ENCODE data around the gene HOPX. TPM values are rescaled to one million over a fixed set of nuclear protein-coding genes. Genes with fewer than 3 reads are reported as not detected.

The HOPX gene
- total and polyA plus RNA-seq, 4 donors = 137 to 353 (median 325) TPM

GRCh38 chr4:56651056-56651350, 30.1 kb downstream of the HOPX start:
- H3K27me3 ChIP-seq (ENCODE audit: control insufficient read depth, insufficient read depth, low read length) = no peaks in the 10 kb centered on the region
- H3K4me1 ChIP-seq (ENCODE audit: control insufficient read depth, insufficient read depth, low read length) = peaks cover 25% of the 10 kb centered on the region
- no CpG with 5 or more reads among the region's 1 CpG for WGBS (ENCODE audit: insufficient coverage)
- DNase-seq (ENCODE audit: low read depth in 4 of 6, low spot score in 6 of 6) = no peak
- H3K36me3 ChIP-seq (ENCODE audit: control insufficient read depth, insufficient read depth, low read length) = peaks cover 12% of the 10 kb centered on the region
- no peak overlapping the region for H3K4me3 ChIP-seq (ENCODE audit: low read depth, low read length)
- no peak overlapping the region for H3K27ac ChIP-seq (ENCODE audit: low read depth, low read length)
- H3K9me3 ChIP-seq (ENCODE audit: control insufficient read depth, insufficient read depth, low read length) = peaks cover 3% of the 10 kb centered on the region

DNA sequence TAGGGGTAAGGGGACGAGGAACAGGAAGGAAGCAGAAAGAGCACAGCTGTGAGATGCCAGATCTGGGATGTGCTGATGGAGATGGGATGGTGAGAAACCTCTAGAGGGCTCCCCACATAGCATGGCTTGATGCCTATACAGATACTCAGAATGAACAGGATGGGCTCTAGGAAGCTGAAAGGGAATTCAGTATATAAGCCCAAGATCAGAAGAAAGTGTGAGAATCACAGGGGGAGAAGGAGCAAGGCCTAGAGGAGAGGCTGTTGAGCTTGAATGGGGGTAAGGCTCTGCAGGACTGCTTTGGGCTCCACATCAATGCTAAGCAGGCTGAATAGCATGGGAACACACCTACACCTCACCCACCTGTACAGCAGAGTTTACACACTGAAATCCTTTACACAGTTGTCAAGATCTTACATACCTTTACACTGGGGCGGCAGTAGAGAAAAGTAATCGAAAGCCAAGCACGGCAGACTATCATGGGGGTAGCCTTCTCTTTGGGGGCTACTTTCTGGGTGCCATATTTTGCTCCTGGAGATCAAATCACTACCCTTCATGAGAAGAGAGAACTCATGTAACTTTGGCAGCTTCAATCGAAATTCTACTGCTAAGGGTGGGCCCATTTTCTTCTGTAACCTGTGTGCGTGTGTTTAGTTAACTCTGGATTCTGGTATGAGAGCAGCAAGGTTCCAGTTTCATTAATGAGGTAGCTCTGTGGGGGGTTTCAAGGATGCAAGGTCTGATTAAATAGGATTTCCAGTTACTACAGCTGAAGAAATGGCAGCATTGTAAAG, 30.6 kb downstream of the HOPX start:
- H3K27ac ChIP-seq (ENCODE audit: low read depth, low read length) = no peak overlapping the region
- no peak overlapping the region for H3K4me3 ChIP-seq (ENCODE audit: low read depth, low read length)
- no peaks in the 10 kb centered on the region for H3K27me3 ChIP-seq (ENCODE audit: control insufficient read depth, insufficient read depth, low read length)
- no CpG with 5 or more reads among the region's 6 CpGs for WGBS (ENCODE audit: insufficient coverage)
- peaks cover 24% of the 10 kb centered on the region for H3K4me1 ChIP-seq (ENCODE audit: control insufficient read depth, insufficient read depth, low read length)
- DNase-seq (ENCODE audit: low read depth in 4 of 6, low spot score in 6 of 6) = peak in 1 of 6 donors; percentile 69
- H3K9me3 ChIP-seq (ENCODE audit: control insufficient read depth, insufficient read depth, low read length) = peaks cover 3% of the 10 kb centered on the region
- H3K36me3 ChIP-seq (ENCODE audit: control insufficient read depth, insufficient read depth, low read length) = peaks cover 9% of the 10 kb centered on the region

DNA sequence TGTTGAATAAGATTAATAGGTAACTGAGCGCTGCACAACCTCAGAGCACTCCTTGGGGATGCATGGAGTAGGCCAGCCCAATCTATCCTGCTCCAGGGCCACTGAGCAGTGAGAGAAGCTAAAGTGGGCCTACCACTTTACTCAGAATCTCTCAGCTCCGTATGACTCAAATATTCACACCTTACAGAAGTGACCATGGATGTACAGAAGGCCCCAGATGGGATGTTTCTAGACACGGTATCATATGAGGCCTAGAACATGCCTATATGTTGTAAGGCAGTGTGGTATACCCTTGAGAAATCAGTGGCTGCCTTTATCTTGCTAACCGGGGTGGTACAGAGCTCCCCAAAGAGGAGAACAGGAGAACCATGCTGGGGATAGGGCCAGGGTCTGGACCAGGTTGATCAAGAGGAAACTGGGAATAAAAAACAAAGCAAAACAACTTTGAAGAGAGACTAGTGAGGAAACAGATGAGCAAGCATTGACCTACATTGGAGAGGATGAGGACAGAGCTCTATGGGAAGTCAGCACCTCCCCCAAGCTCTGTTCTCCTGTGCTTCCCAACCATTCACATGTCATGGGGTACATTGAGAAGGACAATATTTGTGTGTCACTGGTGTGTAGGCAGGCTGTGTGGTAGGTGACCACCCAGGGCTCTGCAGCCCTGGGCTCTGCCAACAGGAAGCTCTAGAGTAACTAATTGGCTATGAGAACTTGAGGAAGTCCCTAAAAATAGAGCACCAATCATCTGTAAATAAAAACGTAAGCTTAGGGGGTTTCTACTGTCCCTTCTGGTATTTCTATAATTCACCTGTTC, 31.4 kb downstream of the HOPX start:
- H3K36me3 ChIP-seq (ENCODE audit: control insufficient read depth, insufficient read depth, low read length) = peaks cover 8% of the 10 kb centered on the region
- H3K4me1 ChIP-seq (ENCODE audit: control insufficient read depth, insufficient read depth, low read length) = peaks cover 18% of the 10 kb centered on the region
- no peaks in the 10 kb centered on the region for H3K27me3 ChIP-seq (ENCODE audit: control insufficient read depth, insufficient read depth, low read length)
- WGBS (ENCODE audit: insufficient coverage) = 82% methylated on average over 1 of the region's 5 CpGs
- DNase-seq (ENCODE audit: low read depth in 4 of 6, low spot score in 6 of 6) = no peak
- H3K27ac ChIP-seq (ENCODE audit: low read depth, low read length) = no peak overlapping the region
- peaks cover 3% of the 10 kb centered on the region for H3K9me3 ChIP-seq (ENCODE audit: control insufficient read depth, insufficient read depth, low read length)
- H3K4me3 ChIP-seq (ENCODE audit: low read depth, low read length) = no peak overlapping the region

DNA sequence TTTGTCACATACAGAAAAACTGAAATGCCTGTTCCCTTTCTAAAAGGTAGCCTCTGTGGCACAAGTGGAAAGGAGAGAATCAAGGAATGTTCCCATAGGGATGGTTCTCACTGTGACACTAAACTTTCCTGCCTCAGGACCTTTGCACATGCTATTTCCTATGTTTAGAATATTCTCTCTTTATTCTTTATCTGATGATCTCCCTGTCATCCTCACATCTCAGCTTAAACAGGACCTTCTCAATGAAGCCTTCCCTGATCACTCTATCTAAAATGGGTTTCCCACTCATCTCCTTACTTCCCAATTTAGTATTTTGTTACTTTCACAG, 32.3 kb downstream of the HOPX start:
- peaks cover 3% of the 10 kb centered on the region for H3K9me3 ChIP-seq (ENCODE audit: control insufficient read depth, insufficient read depth, low read length)
- peaks cover 13% of the 10 kb centered on the region for H3K4me1 ChIP-seq (ENCODE audit: control insufficient read depth, insufficient read depth, low read length)
- peaks cover 8% of the 10 kb centered on the region for H3K36me3 ChIP-seq (ENCODE audit: control insufficient read depth, insufficient read depth, low read length)
- H3K4me3 ChIP-seq (ENCODE audit: low read depth, low read length) = no peak overlapping the region
- no peak for DNase-seq (ENCODE audit: low read depth in 4 of 6, low spot score in 6 of 6)
- H3K27me3 ChIP-seq (ENCODE audit: control insufficient read depth, insufficient read depth, low read length) = no peaks in the 10 kb centered on the region
- no peak overlapping the region for H3K27ac ChIP-seq (ENCODE audit: low read depth, low read length)

DNA sequence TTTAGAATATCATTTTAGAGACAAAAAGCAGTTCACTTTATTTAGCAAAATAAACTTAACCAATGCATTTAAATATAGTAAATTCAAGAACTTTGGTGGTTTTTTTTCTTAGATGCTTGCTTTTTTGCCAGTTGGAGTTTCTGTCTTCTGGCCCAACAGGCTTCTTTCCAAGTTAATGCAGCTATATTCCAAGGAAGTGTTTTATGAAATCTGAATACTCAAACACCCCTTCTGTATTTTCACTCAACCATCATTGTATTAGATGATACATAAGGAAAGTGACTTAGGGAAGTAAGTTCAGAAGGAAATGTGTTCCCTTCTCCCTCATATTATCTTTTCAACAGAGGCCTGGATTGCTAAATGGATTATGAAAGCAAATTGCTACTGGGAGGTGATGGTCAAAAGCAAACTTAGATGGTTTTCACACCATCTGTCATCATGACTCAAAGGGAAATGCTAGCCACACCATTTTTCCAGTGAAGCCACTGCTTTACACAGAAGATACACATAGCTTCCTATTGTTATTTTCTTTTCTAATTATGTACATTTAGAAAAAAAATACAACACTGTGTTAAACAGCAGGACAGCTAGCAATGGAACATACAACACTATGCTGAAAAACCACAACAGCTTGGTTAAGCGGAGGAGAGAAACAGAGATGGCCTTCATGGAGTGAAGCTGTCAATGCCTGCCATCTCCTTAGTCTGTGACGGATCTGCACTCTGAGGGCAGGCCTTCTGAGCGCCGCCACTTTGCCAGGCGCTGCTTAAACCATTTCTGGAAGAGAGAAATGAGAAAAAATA, 32.9 kb downstream of the HOPX start:
- DNase-seq (ENCODE audit: low read depth in 4 of 6, low spot score in 6 of 6) = no peak
- Histone ChIP-seq H3K36me3 (ENCODE audit: control insufficient read depth, insufficient read depth, low read length) (peaks cover 8% of the 10 kb centered on the region), H3K4me1 (ENCODE audit: control insufficient read depth, insufficient read depth, low read length) (peaks cover 9% of the 10 kb centered on the region), H3K27me3 (ENCODE audit: control insufficient read depth, insufficient read depth, low read length) (no peaks in the 10 kb centered on the region), H3K27ac (ENCODE audit: low read depth, low read length) (no peak overlapping the region), H3K4me3 (ENCODE audit: low read depth, low read length) (no peak overlapping the region), H3K9me3 (ENCODE audit: control insufficient read depth, insufficient read depth, low read length) (peaks cover 3% of the 10 kb centered on the region)
- WGBS (ENCODE audit: insufficient coverage) = 74% methylated on average over 2 of the region's 5 CpGs

DNA sequence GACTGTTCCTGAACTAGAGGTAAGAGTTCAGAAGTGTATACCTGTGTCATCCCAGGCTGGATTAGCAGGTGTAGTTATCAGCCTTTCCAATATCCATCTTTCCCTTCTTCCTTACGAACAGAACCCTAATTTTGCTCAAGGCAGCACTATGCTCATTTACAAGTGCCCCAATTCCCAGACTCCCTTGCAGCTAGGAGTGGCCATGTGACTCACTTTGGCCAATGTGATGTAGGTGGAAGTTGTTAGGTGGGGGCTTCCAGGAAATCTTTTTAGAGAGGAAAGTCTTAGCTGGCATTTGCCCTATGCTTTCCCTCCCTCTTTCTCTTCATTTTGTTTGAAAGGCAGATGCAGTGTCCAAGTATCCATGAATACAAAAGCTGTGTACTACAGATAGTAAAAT, 34.8 kb downstream of the HOPX start:
- WGBS (ENCODE audit: insufficient coverage) = no CpG with 5 or more reads among the region's 1 CpG
- H3K27ac ChIP-seq (ENCODE audit: low read depth, low read length) = no peak overlapping the region

GRCh38 chr4:56643596-56643995, 37.5 kb downstream of the HOPX start:
- Histone ChIP-seq H3K4me3 (ENCODE audit: low read depth, low read length) (no peak overlapping the region), H3K9me3 (ENCODE audit: control insufficient read depth, insufficient read depth, low read length) (peaks cover 3% of the 10 kb centered on the region), H3K27me3 (ENCODE audit: control insufficient read depth, insufficient read depth, low read length) (no peaks in the 10 kb centered on the region), H3K36me3 (ENCODE audit: control insufficient read depth, insufficient read depth, low read length) (peaks cover 7% of the 10 kb centered on the region), H3K27ac (ENCODE audit: low read depth, low read length) (no peak overlapping the region), H3K4me1 (ENCODE audit: control insufficient read depth, insufficient read depth, low read length) (no peaks in the 10 kb centered on the region)
- WGBS (ENCODE audit: insufficient coverage) = 95% methylated on average over 3 of the region's 6 CpGs
- DNase-seq (ENCODE audit: low read depth in 4 of 6, low spot score in 6 of 6) = no peak

More for the DNA sequence above, 34.8 kb downstream of the HOPX start:
- Histone ChIP-seq H3K4me1 (ENCODE audit: control insufficient read depth, insufficient read depth, low read length) (no peaks in the 10 kb centered on the region), H3K9me3 (ENCODE audit: control insufficient read depth, insufficient read depth, low read length) (peaks cover 3% of the 10 kb centered on the region), H3K4me3 (ENCODE audit: low read depth, low read length) (no peak overlapping the region), H3K27me3 (ENCODE audit: control insufficient read depth, insufficient read depth, low read length) (no peaks in the 10 kb centered on the region), H3K36me3 (ENCODE audit: control insufficient read depth, insufficient read depth, low read length) (peaks cover 8% of the 10 kb centered on the region)
- no peak for DNase-seq (ENCODE audit: low read depth in 4 of 6, low spot score in 6 of 6)

DNA sequence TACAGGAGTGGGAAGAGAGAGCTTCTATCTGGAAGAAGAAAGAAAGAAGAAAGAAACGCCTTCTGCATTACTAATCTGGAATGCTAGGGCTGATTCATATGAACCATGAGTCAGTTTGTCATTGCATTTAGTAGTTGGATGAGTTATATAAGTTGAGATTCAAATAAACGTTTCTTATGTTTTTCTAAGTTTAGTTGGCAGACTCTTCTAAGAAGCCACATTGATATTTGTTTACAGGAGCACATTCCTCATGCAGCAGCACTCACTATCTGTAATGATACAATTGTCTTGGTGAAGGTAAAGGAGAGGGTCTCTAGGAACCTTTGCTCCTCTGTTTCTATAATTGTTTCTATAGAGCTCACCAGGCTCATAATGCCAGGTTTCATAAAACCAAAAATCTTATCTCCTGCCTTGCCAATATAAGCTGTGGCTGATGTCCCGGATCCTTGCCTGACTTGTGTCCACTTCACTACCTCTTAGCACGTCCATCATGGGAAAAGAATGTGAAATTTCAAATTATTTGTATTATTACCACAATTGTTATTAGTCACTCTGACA, 39.5 kb downstream of the HOPX start:
- H3K4me3 ChIP-seq (ENCODE audit: low read depth, low read length) = no peak overlapping the region
- peaks cover 2% of the 10 kb centered on the region for H3K36me3 ChIP-seq (ENCODE audit: control insufficient read depth, insufficient read depth, low read length)
- H3K27me3 ChIP-seq (ENCODE audit: control insufficient read depth, insufficient read depth, low read length) = no peaks in the 10 kb centered on the region
- no peak overlapping the region for H3K27ac ChIP-seq (ENCODE audit: low read depth, low read length)
- DNase-seq (ENCODE audit: low read depth in 4 of 6, low spot score in 6 of 6) = no peak
- no peaks in the 10 kb centered on the region for H3K4me1 ChIP-seq (ENCODE audit: control insufficient read depth, insufficient read depth, low read length)
- H3K9me3 ChIP-seq (ENCODE audit: control insufficient read depth, insufficient read depth, low read length) = peaks cover 3% of the 10 kb centered on the region
- no CpG with 5 or more reads among the region's 4 CpGs for WGBS (ENCODE audit: insufficient coverage)

DNA sequence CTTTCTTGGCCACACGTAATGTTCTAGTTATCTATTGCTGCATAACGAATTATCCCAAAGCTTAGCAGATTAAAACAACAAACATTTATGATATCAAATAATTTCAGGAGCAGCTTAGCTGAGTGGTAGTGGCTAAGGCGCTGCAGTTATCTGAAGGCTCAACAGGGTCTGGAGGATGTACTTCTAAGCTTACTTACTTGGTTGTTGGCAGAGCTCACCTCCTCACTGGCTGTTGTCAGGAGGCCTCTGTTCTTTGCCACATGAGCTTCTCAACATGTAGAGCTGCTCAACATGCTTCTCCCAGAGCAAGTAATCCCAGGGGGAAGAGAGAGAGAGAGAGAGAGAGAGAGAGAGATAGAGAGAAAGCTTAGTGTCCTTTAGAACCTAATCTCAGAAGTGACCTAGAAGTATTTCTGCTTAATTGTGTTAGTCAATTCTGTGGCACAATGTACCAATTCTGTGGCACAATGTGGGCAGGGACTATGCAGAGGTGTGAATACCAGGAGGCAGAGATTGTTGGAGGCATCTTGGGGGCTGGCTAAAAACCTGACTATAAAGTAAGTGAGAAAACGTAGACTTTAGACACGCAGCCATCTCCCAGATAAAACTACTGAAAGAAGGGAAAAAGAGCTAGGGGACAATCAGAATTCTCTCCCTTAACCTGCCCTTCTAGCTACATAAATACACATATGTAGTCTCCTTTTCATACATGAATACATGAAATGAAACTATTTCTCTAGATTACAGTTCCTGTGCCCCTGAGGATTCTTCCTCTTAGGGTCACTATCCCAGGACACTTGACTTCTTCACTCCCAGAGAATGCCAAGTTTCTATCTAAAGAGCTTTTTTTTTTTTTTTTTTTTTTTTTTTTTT, 40.2 kb downstream of the HOPX start:
- no peak overlapping the region for H3K4me3 ChIP-seq (ENCODE audit: low read depth, low read length)
- no peaks in the 10 kb centered on the region for H3K36me3 ChIP-seq (ENCODE audit: control insufficient read depth, insufficient read depth, low read length)
- H3K4me1 ChIP-seq (ENCODE audit: control insufficient read depth, insufficient read depth, low read length) = no peaks in the 10 kb centered on the region
- WGBS (ENCODE audit: insufficient coverage) = no CpG with 5 or more reads among the region's 5 CpGs
- no peaks in the 10 kb centered on the region for H3K9me3 ChIP-seq (ENCODE audit: control insufficient read depth, insufficient read depth, low read length)
- DNase-seq (ENCODE audit: low read depth in 4 of 6, low spot score in 6 of 6) = no peak
- H3K27ac ChIP-seq (ENCODE audit: low read depth, low read length) = no peak overlapping the region
- H3K27me3 ChIP-seq (ENCODE audit: control insufficient read depth, insufficient read depth, low read length) = no peaks in the 10 kb centered on the region
